Mucosa of rectum (tissue), 2 donors: ENCODE data around the gene GPD2.

Source experiments
- H3K27ac ChIP-seq, 2 donors: one replicate each; pipeline ENCODE4 v1.7.0; 2013; ENCODE audit warnings: inconsistent platforms in 2 of 2, low read depth in 2 of 2, low read length in 2 of 2
- H3K27me3 ChIP-seq, 2 donors: one replicate each; pipeline ENCODE4 v1.7.0; 2013; ENCODE audit warnings: low read length in 2 of 2; ENCODE audit not compliant: control insufficient read depth in 2 of 2, insufficient read depth in 2 of 2
- H3K36me3 ChIP-seq, 2 donors: one replicate each; pipeline ENCODE4 v1.7.0; 2013; ENCODE audit warnings: low read length in 2 of 2; ENCODE audit not compliant: control insufficient read depth in 2 of 2, insufficient read depth in 2 of 2
- H3K4me1 ChIP-seq, 2 donors: one replicate each; pipeline ENCODE4 v1.7.0; 2013; ENCODE audit warnings: low read length in 2 of 2, mild to moderate bottlenecking in 1 of 2; ENCODE audit not compliant: control insufficient read depth in 2 of 2, insufficient read depth in 2 of 2
- H3K4me3 ChIP-seq, 2 donors: one replicate each; pipeline ENCODE4 v1.7.0; 2013; ENCODE audit warnings: low read length in 2 of 2
- H3K9ac ChIP-seq, 2 donors: one replicate each; pipeline ENCODE4 v1.7.0; 2013; ENCODE audit warnings: low read length in 2 of 2, low read depth in 1 of 2, mild to moderate bottlenecking in 1 of 2
- H3K9me3 ChIP-seq, 2 donors: one replicate each; pipeline ENCODE4 v1.7.0; 2013; ENCODE audit warnings: low read length in 2 of 2; ENCODE audit not compliant: control insufficient read depth in 2 of 2
- donor health status: healthy.
- donor health status: Normal muscosa, but diverticular disease.

The GPD2 gene

DNA sequence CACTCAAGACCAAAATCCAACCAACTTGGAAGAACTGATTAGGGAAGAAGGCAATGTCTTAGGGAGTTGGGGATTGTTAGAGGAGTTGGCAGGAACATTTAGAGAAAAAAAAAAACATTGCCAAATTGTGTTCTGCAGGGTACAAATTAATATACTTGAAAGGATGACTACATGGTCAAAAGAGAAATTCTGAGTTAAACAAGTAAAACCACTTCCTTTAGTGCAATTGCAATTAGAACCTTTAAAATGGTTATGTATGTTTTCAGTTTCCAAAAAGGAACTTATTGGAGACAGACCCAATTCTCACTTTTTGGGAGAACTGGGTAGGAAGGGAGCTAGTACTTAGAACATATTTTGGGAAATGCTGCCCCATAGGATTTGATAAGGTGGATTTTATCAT lies 137.9 kb downstream of the GPD2 start:
- no peak overlapping the region for H3K27ac ChIP-seq
- H3K27me3 ChIP-seq: no peaks in the 10 kb centered on the region
- H3K9ac ChIP-seq: no peak overlapping the region
- peaks cover 22 to 25% of the 10 kb centered on the region in 2 donors for H3K36me3 ChIP-seq
- H3K4me1 ChIP-seq: no peaks in the 10 kb centered on the region
- H3K9me3 ChIP-seq: no peaks in the 10 kb centered on the region
- H3K4me3 ChIP-seq: no peak overlapping the region

DNA sequence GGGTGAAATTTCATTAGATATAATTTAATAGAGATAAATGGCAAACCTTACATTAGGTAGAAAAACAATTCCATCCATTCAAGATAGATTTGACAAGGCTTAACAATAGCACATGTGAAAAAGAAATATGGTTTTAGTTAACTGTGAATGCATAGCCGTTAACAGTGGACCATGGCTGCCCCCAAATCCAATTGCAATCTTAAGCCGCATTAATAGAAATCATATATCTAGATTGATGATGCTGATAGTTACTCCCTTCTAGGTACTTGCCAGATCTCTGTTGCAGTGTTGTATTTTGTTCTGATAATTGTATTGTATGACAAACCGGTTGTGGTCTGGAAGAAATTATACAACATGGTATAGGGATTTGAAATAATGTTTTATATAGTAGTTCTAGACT lies 139.8 kb downstream of the GPD2 start:
- Histone ChIP-seq H3K4me3 (no peak overlapping the region), H3K9me3 (no peaks in the 10 kb centered on the region), H3K9ac (no peak overlapping the region), H3K36me3 (peaks cover 10 to 12% of the 10 kb centered on the region in 2 donors), H3K27me3 (no peaks in the 10 kb centered on the region), H3K4me1 (no peaks in the 10 kb centered on the region), H3K27ac (no peak overlapping the region)

DNA sequence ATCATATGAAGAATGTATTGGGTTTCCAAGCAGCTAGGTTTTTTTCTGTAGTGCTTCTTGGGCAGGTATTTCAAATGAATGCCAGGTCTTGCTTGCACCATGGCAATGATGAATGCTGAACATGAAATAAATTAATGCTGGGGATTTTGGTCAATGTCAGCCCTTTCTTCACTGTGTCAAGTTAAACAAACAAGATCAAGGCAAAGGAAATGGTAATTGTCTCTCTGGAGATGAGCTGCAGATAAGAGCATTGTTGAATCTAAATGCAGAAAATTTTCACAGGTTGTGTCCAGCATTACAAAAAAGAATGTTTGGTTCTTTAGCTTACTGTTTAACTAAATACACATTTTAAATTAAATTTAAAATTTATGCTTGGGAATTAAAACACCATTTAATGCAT lies 144.3 kb downstream of the GPD2 start:
- H3K9me3 ChIP-seq: no peaks in the 10 kb centered on the region
- H3K27ac ChIP-seq: no peak overlapping the region
- H3K9ac ChIP-seq: no peak overlapping the region
- peaks cover 8 to 14% of the 10 kb centered on the region in 2 donors for H3K36me3 ChIP-seq
- H3K27me3 ChIP-seq: no peaks in the 10 kb centered on the region
- H3K4me3 ChIP-seq: no peak overlapping the region
- H3K4me1 ChIP-seq: no peaks in the 10 kb centered on the region

DNA sequence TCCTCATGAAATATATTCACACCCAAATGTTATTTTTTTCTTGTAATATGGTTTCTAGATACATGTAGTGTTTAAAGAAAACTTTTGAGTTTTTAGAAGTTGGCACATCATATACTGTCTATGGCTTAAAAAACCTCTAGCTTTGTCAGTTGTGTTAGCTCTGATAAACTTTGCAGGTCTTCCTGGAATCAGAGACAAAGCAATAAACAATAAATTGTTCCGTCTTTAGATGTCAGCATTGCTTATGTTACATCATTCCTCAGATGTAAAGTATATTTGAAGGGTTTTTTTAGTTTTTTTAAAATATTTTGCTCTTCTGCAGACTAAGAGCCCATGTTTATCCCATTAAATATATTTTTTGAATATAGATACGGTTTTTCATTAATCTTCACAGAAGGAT lies 145.1 kb downstream of the GPD2 start:
- no peaks in the 10 kb centered on the region for H3K9me3 ChIP-seq
- H3K27ac ChIP-seq: no peak overlapping the region
- no peak overlapping the region for H3K9ac ChIP-seq
- H3K4me1 ChIP-seq: no peaks in the 10 kb centered on the region
- no peaks in the 10 kb centered on the region for H3K27me3 ChIP-seq
- peaks cover 8 to 14% of the 10 kb centered on the region in 2 donors for H3K36me3 ChIP-seq
- H3K4me3 ChIP-seq: no peak overlapping the region

DNA sequence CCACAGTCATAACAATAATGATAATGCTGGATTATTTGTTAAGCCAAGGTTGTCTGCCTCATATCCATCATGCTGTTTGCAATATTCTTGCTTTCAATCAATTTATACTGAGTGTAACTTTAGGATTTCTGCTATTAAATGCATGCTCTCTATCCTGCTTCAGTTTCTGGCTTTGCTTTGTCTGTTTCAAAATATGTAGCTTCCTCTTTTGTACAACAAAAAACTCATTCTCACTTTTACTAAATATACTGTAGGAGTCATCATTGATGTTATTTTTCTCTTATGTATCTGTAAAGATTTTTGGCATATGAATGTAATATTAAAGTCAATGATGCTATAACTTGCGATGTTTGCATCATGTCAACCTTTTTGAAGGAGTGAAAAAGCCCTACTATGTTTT lies 149.3 kb downstream of the GPD2 start:
- Histone ChIP-seq H3K9ac (no peak overlapping the region), H3K36me3 (peaks cover 7 to 8% of the 10 kb centered on the region in 2 donors), H3K4me1 (no peaks in the 10 kb centered on the region), H3K27me3 (no peaks in the 10 kb centered on the region), H3K27ac (no peak overlapping the region), H3K4me3 (no peak overlapping the region), H3K9me3 (no peaks in the 10 kb centered on the region)

DNA sequence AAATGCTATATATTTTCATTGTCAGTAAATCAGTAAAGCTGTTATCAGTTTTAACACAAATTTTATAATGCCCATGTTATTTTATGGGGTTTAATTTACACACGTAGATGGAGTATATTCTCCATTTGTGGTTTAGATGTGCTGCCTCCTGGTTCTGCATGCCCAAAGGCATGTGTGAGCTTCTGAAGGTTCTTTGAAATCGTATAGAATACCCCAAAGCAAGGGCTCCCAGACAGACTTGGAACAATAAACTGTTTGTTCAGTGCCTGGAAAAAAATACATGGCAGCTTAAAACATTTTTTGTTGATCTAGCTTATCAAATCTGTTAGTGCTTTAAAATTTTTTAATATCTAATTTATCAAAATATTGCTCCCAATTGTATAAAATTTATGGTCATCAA lies 150.4 kb downstream of the GPD2 start:
- H3K36me3 ChIP-seq: peaks cover 6 to 8% of the 10 kb centered on the region in 2 donors
- no peaks in the 10 kb centered on the region for H3K4me1 ChIP-seq
- H3K27ac ChIP-seq: no peak overlapping the region
- no peak overlapping the region for H3K9ac ChIP-seq
- no peaks in the 10 kb centered on the region for H3K27me3 ChIP-seq
- H3K4me3 ChIP-seq: no peak overlapping the region
- no peaks in the 10 kb centered on the region for H3K9me3 ChIP-seq

DNA sequence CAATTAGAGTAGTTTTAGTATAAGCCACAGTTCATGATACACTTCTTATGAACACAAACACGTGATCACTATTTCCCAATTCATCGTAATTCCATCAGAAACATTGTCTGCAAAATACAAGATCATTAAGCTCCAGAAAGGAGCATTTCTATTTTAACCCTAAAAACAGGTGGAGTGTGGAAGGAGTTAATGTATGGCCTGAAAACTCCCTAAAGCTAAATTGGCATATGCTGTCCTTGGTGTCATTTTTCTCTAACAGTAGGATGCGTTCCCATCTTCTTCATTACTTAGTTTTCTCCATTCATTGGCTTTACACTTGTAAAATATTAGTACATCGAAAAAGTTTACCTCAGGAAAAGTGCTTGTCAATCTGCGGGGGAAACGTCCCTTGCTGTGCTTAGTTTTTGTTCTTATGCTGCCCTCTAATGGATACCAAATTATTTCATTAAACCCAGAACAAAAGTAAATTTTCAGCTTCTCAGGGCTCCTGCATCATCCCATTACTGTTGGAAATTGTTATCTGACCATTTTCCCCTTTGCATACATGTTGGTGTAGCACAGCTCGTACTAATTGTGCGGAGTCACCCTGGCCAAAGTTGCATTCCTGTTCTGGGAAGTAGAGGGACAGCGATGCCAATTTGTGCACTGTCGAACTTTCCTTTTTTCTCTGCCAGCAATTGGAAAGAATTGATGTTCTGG lies 153.4 kb downstream of the GPD2 start:
- Histone ChIP-seq H3K4me1 (no peaks in the 10 kb centered on the region), H3K9ac (no peak overlapping the region), H3K4me3 (no peak overlapping the region), H3K27ac (no peak overlapping the region), H3K9me3 (no peaks in the 10 kb centered on the region), H3K36me3 (peaks cover 0 to 4% of the 10 kb centered on the region in 2 donors), H3K27me3 (no peaks in the 10 kb centered on the region)

DNA sequence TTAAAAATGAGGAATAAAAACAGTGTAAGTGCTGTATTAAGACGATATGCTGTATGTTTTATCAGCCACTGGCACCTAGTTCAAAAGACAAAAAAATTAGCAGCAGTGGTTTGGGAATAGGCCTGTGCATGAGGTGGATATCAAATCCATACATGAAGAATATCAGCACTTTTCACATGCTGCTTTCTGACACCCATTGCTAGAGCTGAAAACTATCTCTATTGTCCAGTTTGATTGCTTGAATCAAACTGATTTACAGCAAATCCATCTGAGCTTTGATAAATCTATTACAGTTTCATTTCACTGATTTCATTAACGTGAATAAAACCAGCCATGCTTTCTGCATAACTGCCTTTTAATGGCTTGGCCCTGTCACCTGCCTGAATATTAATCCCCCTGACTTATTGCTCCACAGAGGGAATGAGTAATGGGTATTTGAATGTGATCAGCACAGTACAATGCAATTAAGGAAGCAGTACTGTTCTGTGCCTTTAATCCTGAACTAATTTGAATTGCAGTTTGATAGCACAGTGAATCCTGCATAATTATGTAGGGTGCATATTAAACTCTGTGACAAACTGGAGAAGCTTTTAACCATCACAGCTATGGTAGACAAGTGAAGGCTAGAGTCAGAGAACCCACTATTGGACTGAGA lies 154.0 kb downstream of the GPD2 start:
- Histone ChIP-seq H3K27ac (no peak overlapping the region), H3K9ac (no peak overlapping the region), H3K36me3 (peaks cover 0 to 2% of the 10 kb centered on the region in 2 donors)

DNA sequence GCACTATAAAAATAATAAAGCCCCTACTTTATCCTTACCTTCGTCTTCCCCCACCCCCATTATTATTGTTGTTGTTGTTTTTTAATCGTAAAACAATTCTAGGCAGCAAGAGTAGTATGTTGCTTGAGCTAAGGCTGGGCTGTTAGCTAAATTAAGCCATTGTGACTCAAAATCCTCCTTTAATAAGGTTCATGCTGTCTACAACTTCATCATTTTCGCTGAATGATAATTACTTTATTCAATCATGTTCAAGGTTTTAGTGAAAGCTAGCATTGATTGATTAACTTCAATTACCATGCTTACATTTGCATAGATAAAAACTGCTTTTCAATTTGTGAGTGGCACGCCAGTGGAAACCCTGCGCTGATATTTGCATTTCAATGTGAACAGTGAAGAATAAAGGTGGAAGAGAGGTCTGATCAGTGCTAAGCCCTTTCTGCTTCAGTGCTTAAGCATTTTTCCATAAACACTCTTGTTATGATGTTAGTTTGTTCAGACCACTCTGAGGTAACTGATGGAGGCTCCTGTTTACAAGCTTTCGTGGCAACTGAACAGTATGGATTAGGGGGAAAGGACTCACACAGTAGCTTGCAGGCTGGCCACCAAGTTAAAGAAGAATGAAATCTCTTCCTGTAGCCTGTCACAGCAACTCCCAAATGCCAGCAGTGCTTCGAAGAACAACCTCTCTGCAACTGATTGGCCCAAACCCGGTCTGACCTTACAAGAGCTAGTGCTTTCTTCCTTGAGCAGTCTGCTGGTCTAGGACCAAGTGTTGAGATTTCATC lies 156.8 kb downstream of the GPD2 start:
- Histone ChIP-seq H3K9me3 (no peaks in the 10 kb centered on the region), H3K27ac (no peak overlapping the region), H3K9ac (no peak overlapping the region), H3K4me3 (no peak overlapping the region), H3K4me1 (no peaks in the 10 kb centered on the region), H3K36me3 (no peaks in the 10 kb centered on the region), H3K27me3 (no peaks in the 10 kb centered on the region)

More for the DNA sequence above, 154.0 kb downstream of the GPD2 start:
- Histone ChIP-seq H3K4me1 (no peaks in the 10 kb centered on the region), H3K27me3 (no peaks in the 10 kb centered on the region), H3K9me3 (no peaks in the 10 kb centered on the region), H3K4me3 (no peak overlapping the region)

DNA sequence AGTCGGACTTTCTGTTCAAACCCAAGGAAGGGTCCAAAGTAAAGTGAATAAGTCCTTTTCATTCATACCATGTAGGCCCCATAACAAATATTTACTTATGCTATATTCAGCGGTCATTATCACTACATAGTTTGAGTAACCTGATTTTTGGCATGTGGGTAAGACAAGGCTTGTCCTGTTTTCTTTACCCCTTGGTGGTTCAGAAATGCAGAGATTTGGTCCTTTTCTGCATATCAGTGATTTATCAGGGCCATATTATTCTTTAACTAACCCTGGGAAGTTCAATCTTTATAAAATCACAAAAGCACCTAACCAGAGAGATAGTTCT lies 157.4 kb downstream of the GPD2 start:
- no peak overlapping the region for H3K27ac ChIP-seq
- no peaks in the 10 kb centered on the region for H3K9me3 ChIP-seq
- H3K27me3 ChIP-seq: no peaks in the 10 kb centered on the region
- no peaks in the 10 kb centered on the region for H3K4me1 ChIP-seq
- H3K4me3 ChIP-seq: no peak overlapping the region
- no peaks in the 10 kb centered on the region for H3K36me3 ChIP-seq
- no peak overlapping the region for H3K9ac ChIP-seq
